Retina (tissue), 1 donor: ENCODE data around the gene HSPA9.

Source experiments
- DNase-seq: peaks from one replicate; pipeline ENCODE4 v3.0.0-alpha.2; 2016

HSPA9 gene

DNA sequence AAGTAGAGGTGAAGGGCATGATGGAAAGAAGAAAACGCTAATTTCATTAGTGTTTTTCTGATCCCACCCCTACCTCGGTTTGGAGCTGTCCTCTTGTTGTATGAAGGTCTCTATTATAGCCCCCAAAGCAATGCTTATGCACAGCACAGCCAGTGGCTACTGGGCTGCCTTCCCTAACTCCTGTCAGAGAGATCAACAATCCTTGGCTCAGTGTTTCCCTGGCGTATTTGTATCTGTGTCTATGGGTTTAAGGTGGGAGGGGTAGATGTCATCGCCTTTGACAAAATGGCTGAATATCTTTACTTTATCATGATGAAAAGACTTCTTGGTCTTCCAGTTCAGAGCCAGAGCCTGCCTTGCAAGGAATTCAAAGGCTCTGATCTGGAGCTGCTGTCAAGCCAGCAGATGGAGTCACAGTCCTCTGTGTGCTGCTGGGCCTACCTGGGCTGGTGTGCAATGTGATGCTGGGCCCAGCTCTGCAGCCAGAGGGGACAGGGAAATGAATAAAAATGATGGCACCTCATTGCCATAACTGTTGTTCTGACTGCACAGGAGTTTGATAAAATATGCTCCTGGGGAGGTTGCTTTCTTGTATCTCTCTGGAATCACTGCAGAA lies 20.1 kb upstream of the HSPA9 start:
- peak; percentile 42 for DNase-seq

- DNase-seq = no peak
Observed at GRCh38 chr5:138594305-138595058, 19.3 kb upstream of the HSPA9 start.

DNA sequence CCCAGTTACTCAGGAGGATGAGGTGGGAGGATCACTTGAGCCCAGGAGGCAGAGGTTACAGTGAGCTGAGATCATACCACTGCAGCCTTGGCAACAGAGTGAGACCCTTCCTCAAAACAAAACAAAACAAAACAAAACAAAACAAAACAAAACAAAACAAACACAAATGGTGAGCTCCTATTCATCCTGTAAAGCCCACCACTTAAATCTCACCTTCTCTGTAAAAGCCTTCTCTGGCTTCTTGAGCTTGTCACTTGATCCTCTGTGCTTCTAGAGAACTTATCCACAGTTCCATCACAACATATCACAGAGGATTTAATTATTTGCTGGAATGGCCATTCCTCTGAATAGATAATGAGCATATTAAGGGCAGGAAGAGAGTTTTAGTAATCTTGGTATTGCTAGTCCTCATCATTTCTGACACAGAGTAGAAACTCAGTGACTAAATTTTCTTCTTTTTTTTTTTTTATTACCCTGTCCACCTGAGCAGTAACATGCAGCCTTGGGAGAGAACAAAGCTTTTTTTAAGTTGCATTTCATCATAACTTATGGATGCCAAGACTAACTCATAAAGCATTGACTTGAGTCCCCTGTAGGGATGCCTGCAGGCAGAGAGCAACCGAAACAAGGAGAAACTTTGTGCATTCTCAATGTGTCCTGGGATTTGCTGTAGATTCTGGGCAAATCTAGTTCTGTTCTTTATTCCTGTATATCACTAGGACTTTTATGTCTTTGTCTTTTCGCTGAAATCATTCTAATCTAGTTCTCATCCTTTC lies 13.0 kb upstream of the HSPA9 start:
- DNase-seq = no peak

- no peak for DNase-seq
Observed at GRCh38 chr5:138585157-138585556, 10.0 kb upstream of the HSPA9 start.

GRCh38 chr5:138583984-138584637 lies 8.9 kb upstream of the HSPA9 start:
- no peak for DNase-seq

- no peak for DNase-seq
Observed at GRCh38 chr5:138582959-138583358, 7.8 kb upstream of the HSPA9 start.

GRCh38 chr5:138580777-138581176 lies 5.6 kb upstream of the HSPA9 start:
- DNase-seq = no peak

DNA sequence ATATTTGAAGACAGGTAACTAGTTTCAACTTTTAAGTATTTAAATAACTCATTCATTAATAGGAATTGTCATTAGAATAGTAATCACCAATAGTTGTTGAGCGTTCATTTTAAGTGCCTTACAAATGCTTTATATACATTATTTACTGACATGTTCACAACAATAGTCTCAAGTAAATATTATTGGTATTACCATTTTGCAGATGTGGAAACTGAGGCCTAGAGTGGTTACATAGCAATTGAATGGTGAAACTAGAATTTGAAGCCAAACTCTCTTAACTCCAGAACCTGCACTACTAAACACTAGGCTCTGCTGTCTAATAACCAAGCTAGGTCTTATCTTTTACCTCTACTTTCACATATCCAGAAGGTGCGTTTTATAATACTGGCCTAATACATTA lies 4.8 kb upstream of the HSPA9 start:
- no peak for DNase-seq

- no peak for DNase-seq
Observed at GRCh38 chr5:138579517-138579863, 4.3 kb upstream of the HSPA9 start.

- DNase-seq = no peak
Observed at GRCh38 chr5:138577452-138577851, 2.3 kb upstream of the HSPA9 start.

- DNase-seq = peak; percentile 4
Observed at GRCh38 chr5:138574744-138575193, 432 bp downstream of the HSPA9 start.

GRCh38 chr5:138573949-138574670 lies 1.1 kb downstream of the HSPA9 start:
- no peak for DNase-seq

DNA sequence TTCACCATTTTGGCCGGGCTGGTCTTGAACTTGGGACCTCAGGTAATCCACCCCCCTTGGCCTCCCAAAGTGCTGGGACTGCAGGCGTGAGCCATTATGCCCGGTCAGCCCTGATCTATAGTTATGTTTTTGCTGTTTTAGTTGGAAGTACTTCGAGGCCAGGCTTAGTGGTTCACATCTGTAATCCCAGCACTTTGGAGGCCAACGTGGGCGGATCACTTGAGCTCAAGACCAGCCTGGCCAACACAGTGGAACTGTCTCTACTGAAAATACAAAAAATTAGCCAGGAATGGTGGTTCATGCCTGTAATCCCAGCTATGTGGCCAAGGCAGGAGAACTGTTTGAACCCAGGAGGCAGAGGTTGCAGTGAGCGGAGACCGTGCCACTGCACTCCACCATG lies 2.0 kb downstream of the HSPA9 start:
- no peak for DNase-seq

GRCh38 chr5:138570871-138571270 lies 4.3 kb downstream of the HSPA9 start:
- no peak for DNase-seq

GRCh38 chr5:138569782-138570181 lies 5.4 kb downstream of the HSPA9 start:
- no peak for DNase-seq

- DNase-seq = no peak
Observed at GRCh38 chr5:138568061-138568824, 7.0 kb downstream of the HSPA9 start.

- DNase-seq = no peak
Observed at GRCh38 chr5:138566792-138567191, 8.4 kb downstream of the HSPA9 start.

DNA sequence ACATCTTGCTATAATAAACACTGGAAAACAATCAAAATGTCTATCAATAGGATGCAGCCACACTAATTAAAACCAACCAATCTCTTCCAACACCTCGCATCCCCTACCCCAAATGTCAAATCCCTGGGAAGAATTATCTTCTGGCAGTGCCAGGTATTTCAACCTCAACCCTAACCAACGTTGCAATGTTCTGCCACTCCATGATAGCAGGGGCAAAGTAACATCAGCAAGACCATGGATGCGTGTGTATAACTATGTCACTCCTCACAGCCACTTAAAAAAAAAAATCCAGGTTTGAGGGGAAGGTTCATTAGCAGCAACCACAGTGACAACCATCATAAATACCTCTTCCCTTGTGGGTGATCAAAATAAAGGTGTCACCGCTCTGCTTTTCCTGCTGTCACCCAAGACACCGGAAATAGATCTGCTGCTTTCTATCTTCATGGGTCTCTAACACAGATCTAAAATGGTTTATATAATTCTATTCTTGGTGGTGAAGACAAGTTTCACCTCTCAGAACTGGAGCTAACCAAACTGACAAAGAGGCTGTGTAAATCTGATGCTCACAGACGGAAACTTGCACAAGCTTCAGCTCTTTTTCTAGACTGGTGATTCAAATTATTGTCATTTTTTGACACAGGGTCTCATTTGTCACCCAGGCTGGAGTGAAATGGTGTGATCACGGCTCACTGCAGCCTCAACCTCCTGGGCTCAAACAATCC lies 9.9 kb downstream of the HSPA9 start:
- no peak for DNase-seq

GRCh38 chr5:138564242-138564641 lies 11.0 kb downstream of the HSPA9 start:
- DNase-seq = no peak

GRCh38 chr5:138563340-138564118 lies 11.7 kb downstream of the HSPA9 start:
- DNase-seq = no peak
